GM23338 (cell line): Measurements from ENCODE around the gene RNF103.

Experiments
- CREB1 ChIP-seq: fragments of 250-450 bp; sonication (Bioruptor Pico); IDR thresholded peaks from 2 replicates; pipeline ENCODE4 v1.5.0; 2020; ENCODE audit warnings: low read depth, mild to moderate bottlenecking, moderate library complexity
- EZH2 ChIP-seq: fragments of 200-600 bp; sonication (generic); IDR thresholded peaks from one replicate; pipeline ENCODE4 v1.8.0; 2017; ENCODE audit warnings: antibody characterized with exemption, mild to moderate bottlenecking, low read depth; ENCODE audit not compliant: unreplicated experiment
- EZH2phosphoT487 ChIP-seq: fragments of 200-600 bp; sonication (generic); IDR thresholded peaks from one replicate; pipeline ENCODE4 v1.8.1; 2018; ENCODE audit warnings: antibody characterized with exemption; ENCODE audit not compliant: unreplicated experiment
- JUNB ChIP-seq: IDR thresholded peaks from one replicate; pipeline ENCODE4 v1.6.1; 2016; ENCODE audit warnings: antibody characterized with exemption; ENCODE audit not compliant: unreplicated experiment
- NANOG ChIP-seq: IDR thresholded peaks from 2 replicates; pipeline ENCODE4 v1.6.1; 2016; ENCODE audit warnings: antibody characterized with exemption, borderline replicate concordance
- POLR2AphosphoS5 ChIP-seq: IDR thresholded peaks from 2 replicates; pipeline ENCODE4 v1.6.1; 2016; ENCODE audit warnings: antibody characterized with exemption, low read depth
- REST ChIP-seq: IDR thresholded peaks from one replicate; pipeline ENCODE4 v1.6.1; 2018; ENCODE audit warnings: antibody characterized with exemption; ENCODE audit not compliant: unreplicated experiment
- STAT1 ChIP-seq: IDR thresholded peaks from one replicate; pipeline ENCODE4 v1.6.1; 2016; ENCODE audit warnings: antibody characterized with exemption; ENCODE audit not compliant: unreplicated experiment
- ZNF114 ChIP-seq: fragments of 250-450 bp; sonication (Bioruptor Pico); IDR thresholded peaks from 2 replicates; pipeline ENCODE4 v1.5.0; 2020; ENCODE audit warnings: mild to moderate bottlenecking, moderate library complexity
- TF ChIP-seq, protein P1 (sequence below): IDR thresholded peaks from 2 replicates; pipeline ENCODE4 v1.6.1; 2016; ENCODE audit warnings: antibody characterized with exemption
- TF ChIP-seq, protein P2 (sequence below), 2 experiments: fragments of 200-600 bp in 1 of 2; sonication (generic) in 1 of 2; conservative IDR thresholded peaks; 2 replicates each; pipeline versions ENCODE4 v1.5.1 to v1.6.1; 2016 to 2017; ENCODE audit warnings: antibody characterized with exemption in 2 of 2, low read depth in 2 of 2, mild to moderate bottlenecking in 2 of 2, moderate library complexity in 1 of 2

GRCh38 chr2:86603905-86604304 lies 19.8 kb downstream of the RNF103 start:
- TF ChIP-seq, protein P1, sequence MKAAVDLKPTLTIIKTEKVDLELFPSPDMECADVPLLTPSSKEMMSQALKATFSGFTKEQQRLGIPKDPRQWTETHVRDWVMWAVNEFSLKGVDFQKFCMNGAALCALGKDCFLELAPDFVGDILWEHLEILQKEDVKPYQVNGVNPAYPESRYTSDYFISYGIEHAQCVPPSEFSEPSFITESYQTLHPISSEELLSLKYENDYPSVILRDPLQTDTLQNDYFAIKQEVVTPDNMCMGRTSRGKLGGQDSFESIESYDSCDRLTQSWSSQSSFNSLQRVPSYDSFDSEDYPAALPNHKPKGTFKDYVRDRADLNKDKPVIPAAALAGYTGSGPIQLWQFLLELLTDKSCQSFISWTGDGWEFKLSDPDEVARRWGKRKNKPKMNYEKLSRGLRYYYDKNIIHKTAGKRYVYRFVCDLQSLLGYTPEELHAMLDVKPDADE, result no peak
- TF ChIP-seq, protein P2, sequence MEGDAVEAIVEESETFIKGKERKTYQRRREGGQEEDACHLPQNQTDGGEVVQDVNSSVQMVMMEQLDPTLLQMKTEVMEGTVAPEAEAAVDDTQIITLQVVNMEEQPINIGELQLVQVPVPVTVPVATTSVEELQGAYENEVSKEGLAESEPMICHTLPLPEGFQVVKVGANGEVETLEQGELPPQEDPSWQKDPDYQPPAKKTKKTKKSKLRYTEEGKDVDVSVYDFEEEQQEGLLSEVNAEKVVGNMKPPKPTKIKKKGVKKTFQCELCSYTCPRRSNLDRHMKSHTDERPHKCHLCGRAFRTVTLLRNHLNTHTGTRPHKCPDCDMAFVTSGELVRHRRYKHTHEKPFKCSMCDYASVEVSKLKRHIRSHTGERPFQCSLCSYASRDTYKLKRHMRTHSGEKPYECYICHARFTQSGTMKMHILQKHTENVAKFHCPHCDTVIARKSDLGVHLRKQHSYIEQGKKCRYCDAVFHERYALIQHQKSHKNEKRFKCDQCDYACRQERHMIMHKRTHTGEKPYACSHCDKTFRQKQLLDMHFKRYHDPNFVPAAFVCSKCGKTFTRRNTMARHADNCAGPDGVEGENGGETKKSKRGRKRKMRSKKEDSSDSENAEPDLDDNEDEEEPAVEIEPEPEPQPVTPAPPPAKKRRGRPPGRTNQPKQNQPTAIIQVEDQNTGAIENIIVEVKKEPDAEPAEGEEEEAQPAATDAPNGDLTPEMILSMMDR (conservative IDR thresholded peaks at IDR 0.05; ENCODE audit: low read depth in 2 of 2), result no peak
- TF ChIP-seq EZH2phosphoT487, result no peak
- TF ChIP-seq POLR2AphosphoS5, result no peak
- no peak for TF ChIP-seq REST
- TF ChIP-seq EZH2, result no peak
- no peak for TF ChIP-seq ZNF114
- no peak for TF ChIP-seq NANOG
- no peak for TF ChIP-seq CREB1 (CRISPR knock-in tag)
- no peak for TF ChIP-seq JUNB
- TF ChIP-seq STAT1, result no peak
